Adrenal gland (tissue), 5 donors: ENCODE data around the gene CACNG7.

Experiments
- POLR2A ChIP-seq, 2 donors: fragments of 450-650 bp; IDR thresholded peaks; one replicate each; pipeline ENCODE4 v1.6.1; 2017; ENCODE audit warnings: antibody characterized with exemption in 2 of 2, mild to moderate bottlenecking in 2 of 2, moderate library complexity in 1 of 2
- TF ChIP-seq, protein P1 (sequence below), 6 experiments: fragments of 450-650 bp in 4 of 6; fragments of 200-600 bp in 2 of 6; sonication (generic) in 1 of 6; IDR thresholded peaks; 1 replicate in 5 of 6; 2 replicates in 1 of 6; pipeline versions ENCODE4 v1.5.1 to v1.8.0; 2016 to 2021; ENCODE audit warnings: antibody characterized with exemption in 6 of 6, mild to moderate bottlenecking in 2 of 6, moderate library complexity in 1 of 6
- donor health status: DM: no; HTN: no; CAD: no.

DNA sequence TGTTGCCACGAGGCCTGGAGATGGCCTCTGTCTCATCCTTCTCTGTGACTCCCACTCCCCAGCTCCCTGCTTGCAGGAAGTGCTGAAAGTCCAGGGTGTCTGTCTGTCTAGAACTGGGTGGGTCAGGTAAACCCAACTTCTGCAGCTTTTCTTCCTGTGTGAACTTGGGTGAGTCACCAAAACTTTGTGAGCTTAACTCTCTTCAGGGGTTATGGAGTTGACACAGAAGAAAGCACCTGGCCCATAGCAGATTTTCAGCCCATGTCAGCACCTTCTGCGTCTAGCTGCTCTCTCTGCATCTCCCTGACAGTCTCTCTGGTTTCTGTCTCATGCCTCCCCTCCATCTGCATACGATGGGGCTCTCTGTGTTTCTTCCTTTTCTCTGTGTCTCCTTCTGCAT lies 4.2 kb upstream of the CACNG7 start:
- TF ChIP-seq, protein P1, sequence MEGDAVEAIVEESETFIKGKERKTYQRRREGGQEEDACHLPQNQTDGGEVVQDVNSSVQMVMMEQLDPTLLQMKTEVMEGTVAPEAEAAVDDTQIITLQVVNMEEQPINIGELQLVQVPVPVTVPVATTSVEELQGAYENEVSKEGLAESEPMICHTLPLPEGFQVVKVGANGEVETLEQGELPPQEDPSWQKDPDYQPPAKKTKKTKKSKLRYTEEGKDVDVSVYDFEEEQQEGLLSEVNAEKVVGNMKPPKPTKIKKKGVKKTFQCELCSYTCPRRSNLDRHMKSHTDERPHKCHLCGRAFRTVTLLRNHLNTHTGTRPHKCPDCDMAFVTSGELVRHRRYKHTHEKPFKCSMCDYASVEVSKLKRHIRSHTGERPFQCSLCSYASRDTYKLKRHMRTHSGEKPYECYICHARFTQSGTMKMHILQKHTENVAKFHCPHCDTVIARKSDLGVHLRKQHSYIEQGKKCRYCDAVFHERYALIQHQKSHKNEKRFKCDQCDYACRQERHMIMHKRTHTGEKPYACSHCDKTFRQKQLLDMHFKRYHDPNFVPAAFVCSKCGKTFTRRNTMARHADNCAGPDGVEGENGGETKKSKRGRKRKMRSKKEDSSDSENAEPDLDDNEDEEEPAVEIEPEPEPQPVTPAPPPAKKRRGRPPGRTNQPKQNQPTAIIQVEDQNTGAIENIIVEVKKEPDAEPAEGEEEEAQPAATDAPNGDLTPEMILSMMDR (IDR thresholded peaks at IDR 0.05), result no peak
- no peak for TF ChIP-seq POLR2A (IDR thresholded peaks at IDR 0.05)
